ENCODE data around the gene CALN1. TPM values are rescaled to one million over a fixed set of nuclear protein-coding genes. Genes with fewer than 3 reads are reported as not detected.

Gene CALN1
- total RNA-seq, 1 experiment from 2014 or later: 0.05 TPM

GRCh38 chr7:72062666-72063065 is 349.5 kb downstream of the CALN1 start:
- TF ChIP-seq REST (IDR thresholded peaks at IDR 0.05; ENCODE audit: insufficient read depth in 1 of 2, low read depth in 2 of 2, low read length in 1 of 2) (no peak), SIN3A (IDR thresholded peaks at IDR 0.05; ENCODE audit: borderline replicate concordance, insufficient read depth, low read depth, low read length) (no peak), TCF7L2 (IDR thresholded peaks at IDR 0.05; ENCODE audit: low read depth, low read length) (no peak), POLR2AphosphoS5 (IDR thresholded peaks at IDR 0.05; ENCODE audit: low read depth, low read length) (no peak), CTCF (IDR thresholded peaks at IDR 0.05) (no peak)
- no TSS peak for BruUV-seq (replicated peaks)
- in situ Hi-C loops (cut with HindIII; ENCODE audit: low pct_unique_long_range_greater_than_20kb, low sequenced_read_pairs) (no loop called here), intact Hi-C loops (cut with micrococcal nuclease; ENCODE audit: unreplicated experiment) (no loop called here)
- Histone ChIP-seq H3K9me3 (ENCODE audit: control insufficient read depth, insufficient read depth, low read depth, low read length) (no peaks in the 10 kb centered on the region), H3K36me3 (ENCODE audit: control insufficient read depth, insufficient read depth, low read length) (no peaks in the 10 kb centered on the region), H3K4me3 (ENCODE audit: low read depth in 2 of 2, low read length in 2 of 2) (no peak overlapping the region), H3K27me3 (ENCODE audit: control insufficient read depth, insufficient read depth, low read length) (peaks cover 2% of the 10 kb centered on the region; the same call in 1 of the 2 replicates), H3K27ac (ENCODE audit: low read length) (no peak overlapping the region), H3K4me1 (ENCODE audit: control insufficient read depth, insufficient read depth, low read length) (no peaks in the 10 kb centered on the region)
- ChIA-PET POLR2A (no interaction called here), CTCF (no interaction called here)
- ATAC-seq (no peak), DNase-seq (ENCODE audit: low read depth, low spot score) (no peak)

GRCh38 chr7:72059925-72060324 is 352.2 kb downstream of the CALN1 start:
- TF ChIP-seq REST (IDR thresholded peaks at IDR 0.05; ENCODE audit: insufficient read depth in 1 of 2, low read depth in 2 of 2, low read length in 1 of 2) (no peak), POLR2AphosphoS5 (IDR thresholded peaks at IDR 0.05; ENCODE audit: low read depth, low read length) (no peak), CTCF (IDR thresholded peaks at IDR 0.05) (no peak), TCF7L2 (IDR thresholded peaks at IDR 0.05; ENCODE audit: low read depth, low read length) (no peak), SIN3A (IDR thresholded peaks at IDR 0.05; ENCODE audit: borderline replicate concordance, insufficient read depth, low read depth, low read length) (no peak)
- Histone ChIP-seq H3K36me3 (ENCODE audit: control insufficient read depth, insufficient read depth, low read length) (no peaks in the 10 kb centered on the region), H3K27me3 (ENCODE audit: control insufficient read depth, insufficient read depth, low read length) (peaks cover 2% of the 10 kb centered on the region; the same call in 1 of the 2 replicates), H3K4me3 (ENCODE audit: low read depth in 2 of 2, low read length in 2 of 2) (no peak overlapping the region), H3K9me3 (ENCODE audit: control insufficient read depth, insufficient read depth, low read depth, low read length) (no peaks in the 10 kb centered on the region), H3K4me1 (ENCODE audit: control insufficient read depth, insufficient read depth, low read length) (no peaks in the 10 kb centered on the region), H3K27ac (ENCODE audit: low read length) (no peak overlapping the region)
- CTCF ChIA-PET: no interaction called here
- POLR2A ChIA-PET: no interaction called here
- intact Hi-C loops (cut with micrococcal nuclease; ENCODE audit: unreplicated experiment) (no loop called here), in situ Hi-C loops (cut with HindIII; ENCODE audit: low pct_unique_long_range_greater_than_20kb, low sequenced_read_pairs) (no loop called here)
- no peak for DNase-seq (ENCODE audit: low read depth, low spot score)
- BruUV-seq (replicated peaks): no TSS peak
- ATAC-seq: no peak

Measured in Panc1 (cell line).